K562 (cell line): Measurements from ENCODE around the gene CCDC33. TPM values are rescaled to one million over a fixed set of nuclear protein-coding genes. Genes with fewer than 3 reads are reported as not detected.

Experiments used
- CC2D1A ChIP-seq: fragments of 450-650 bp; IDR thresholded peaks from 2 replicates; pipeline ENCODE4 v1.6.1; 2017; ENCODE audit warnings: mild to moderate bottlenecking
- ETS2 ChIP-seq: IDR thresholded peaks from 2 replicates; pipeline ENCODE4 v1.6.1; 2016; ENCODE audit warnings: borderline replicate concordance, missing genetic modification characterization, mild to moderate bottlenecking, moderate library complexity, missing compliant biosample characterization; ENCODE audit not compliant: poor library complexity, severe bottlenecking
- FOXJ3 ChIP-seq: sonication (generic); formaldehyde crosslinking; IDR thresholded peaks from 2 replicates; pipeline ENCODE4 v1.4.0; 2020; ENCODE audit warnings: mild to moderate bottlenecking, missing genetic modification reagents
- FOXO4 ChIP-seq: fragments of 450-650 bp; formaldehyde crosslinking; IDR thresholded peaks from 2 replicates; pipeline ENCODE4 v1.4.0; 2020; ENCODE audit warnings: mild to moderate bottlenecking, moderate library complexity
- HBP1 ChIP-seq: fragments of 450-650 bp; formaldehyde crosslinking; IDR thresholded peaks from 2 replicates; pipeline ENCODE4 v1.4.0; 2022; ENCODE audit warnings: missing genetic modification characterization
- HNRNPL ChIP-seq: fragments of 200-400 bp; formaldehyde crosslinking; IDR thresholded peaks from 2 replicates; pipeline ENCODE4 v1.6.1; 2017; ENCODE audit warnings: low read depth, mild to moderate bottlenecking, low read length
- ILF3 ChIP-seq: fragments of 450-650 bp; IDR thresholded peaks from 2 replicates; pipeline ENCODE4 v1.6.1; 2018; ENCODE audit warnings: antibody characterized with exemption, mild to moderate bottlenecking, moderate library complexity, borderline replicate concordance
- L3MBTL2 ChIP-seq: fragments of 450-650 bp; IDR thresholded peaks from 2 replicates; pipeline ENCODE4 v1.6.1; 2016; ENCODE audit warnings: mild to moderate bottlenecking, moderate library complexity
- POLR2H ChIP-seq: IDR thresholded peaks from 2 replicates; pipeline ENCODE4 v1.6.1; 2016; ENCODE audit warnings: missing genetic modification characterization, low read depth, mild to moderate bottlenecking, control low read depth, missing compliant biosample characterization, moderate library complexity
- RBBP5 ChIP-seq: fragments of 200-600 bp; sonication (generic); IDR thresholded peaks from 2 replicates; pipeline ENCODE4 v1.6.1; 2012; ENCODE audit warnings: borderline replicate concordance, mild to moderate bottlenecking, low read length, control low read depth, inconsistent platforms; ENCODE audit not compliant: insufficient read depth, poor library complexity, severe bottlenecking
- SUPT5H ChIP-seq: fragments of 450-650 bp; IDR thresholded peaks from 2 replicates; pipeline ENCODE4 v1.6.1; 2016
- TAL1 ChIP-seq: fragments of 450-650 bp; IDR thresholded peaks from 2 replicates; pipeline ENCODE4 v1.6.1; 2016; ENCODE audit warnings: mild to moderate bottlenecking
- ZBTB33 ChIP-seq: sonication (generic); formaldehyde crosslinking; IDR thresholded peaks from 2 replicates; pipeline ENCODE4 v1.8.1; 2023; ENCODE audit warnings: mild to moderate bottlenecking, missing genetic modification reagents
- ZNF76 ChIP-seq: fragments of 250-450 bp; sonication (Bioruptor Pico); IDR thresholded peaks from 2 replicates; pipeline ENCODE4 v1.4.0; 2020; ENCODE audit warnings: mild to moderate bottlenecking, moderate library complexity, borderline replicate concordance
- ZNF780A ChIP-seq: fragments of 250-450 bp; sonication (Bioruptor Pico); IDR thresholded peaks from 2 replicates; pipeline ENCODE4 v1.5.0; 2021; ENCODE audit warnings: mild to moderate bottlenecking
- polyA plus RNA-seq, 8 experiments: library from polyadenylated mRNA; depleted of rRNA in 4 of 8; stranded (reverse) in 5 of 8; unstranded in 3 of 8; fragments of >200 nt; fragmentation: Nextera tagmentation in 2 of 8; fragmentation: Illumina TruSeq in 1 of 8; extraction: Ambion mirVana in 2 of 8; extraction: Trizol in 1 of 8; gene quantifications; 2 replicates each; pipeline versions ENCODE4 v1.2.1 to v1.2.3, GENCODE V29; 2011 to 2014; ENCODE audit warnings: inconsistent platforms in 1 of 8, missing spikeins in 1 of 8
- total RNA-seq, 7 experiments: library from RNA; depleted of rRNA in 6 of 7; stranded (reverse); fragments of >200 nt in 6 of 7; fragmentation: Illumina TruSeq in 2 of 7; extraction: Trizol in 2 of 7; gene quantifications; 2 replicates each; pipeline versions ENCODE4 v1.2.1 to v1.2.3, GENCODE V29; 2011 to 2021; ENCODE audit warnings: low replicate concordance in 1 of 7
- TF ChIP-seq, protein P1 (sequence below): fragments of 450-650 bp; IDR thresholded peaks from 2 replicates; pipeline ENCODE4 v1.7.1; 2018; ENCODE audit warnings: mild to moderate bottlenecking, low read depth; ENCODE audit not compliant: partially characterized antibody
- TF ChIP-seq, protein P2 (sequence below), 2 experiments: fragments of 200-800 bp in 1 of 2; sonication (Bioruptor generic) in 1 of 2; sonication (generic) in 1 of 2; formaldehyde crosslinking in 1 of 2; IDR thresholded peaks in 1 of 2; conservative IDR thresholded peaks in 1 of 2; 2 replicates each; pipeline versions ENCODE4 v1.5.0 to v1.6.1; 2016 to 2020; ENCODE audit warnings: missing compliant biosample characterization in 1 of 2, missing genetic modification characterization in 1 of 2, missing genetic modification reagents in 1 of 2

CCDC33 gene
- total and polyA plus RNA-seq, 9 of the 15 experiments (the other 6 are each of a cell fraction or from before 2014, with no cell fraction given) = 0.08 to 1.1 (median 0.15) TPM; not detected in 4

DNA sequence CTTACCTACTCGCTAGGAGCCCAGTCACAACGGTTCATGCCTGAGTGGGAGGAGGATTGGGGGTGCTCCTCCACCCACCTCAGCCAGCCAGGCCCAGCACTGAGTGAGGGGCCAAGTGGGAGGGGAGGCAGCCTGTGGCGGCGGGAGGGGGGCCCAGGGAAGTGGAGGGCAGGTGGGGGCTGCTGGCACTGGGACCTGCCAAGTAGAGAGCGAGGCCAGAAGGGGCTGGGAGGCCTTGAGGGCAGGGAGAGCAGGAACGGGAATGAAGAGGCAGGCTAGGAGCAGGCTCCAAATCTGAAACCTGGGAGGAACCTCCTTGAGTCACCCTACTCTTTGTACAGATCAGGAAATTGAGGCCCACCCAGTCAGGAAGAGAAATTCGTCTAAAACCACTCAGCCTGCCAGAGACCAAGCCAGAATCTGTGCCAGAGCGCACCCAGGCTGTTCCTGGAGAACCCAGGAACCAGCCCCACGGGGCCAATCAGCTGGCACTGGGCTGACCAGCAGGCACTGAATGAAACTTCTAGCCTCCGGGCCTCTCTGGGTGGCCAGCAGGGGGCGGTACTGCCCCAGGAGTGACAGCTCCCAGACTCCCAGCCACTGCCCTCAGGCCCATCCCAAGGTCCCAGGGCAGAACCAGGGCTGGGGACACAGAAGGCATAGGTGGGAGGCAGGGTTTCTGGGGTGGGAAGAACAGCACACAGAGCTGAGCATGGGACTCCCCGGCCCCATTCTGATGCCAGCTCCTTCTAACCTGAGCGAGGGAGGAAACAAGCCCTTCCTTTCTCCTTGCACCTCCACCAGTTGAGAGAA lies 146.1 kb downstream of the CCDC33 start (continued):
- TF ChIP-seq FOXO4 (CRISPR knock-in tag) = no peak
- TF ChIP-seq FOXJ3 (CRISPR knock-in tag) = no peak
- TF ChIP-seq RBBP5 = no peak
- TF ChIP-seq, protein P1, sequence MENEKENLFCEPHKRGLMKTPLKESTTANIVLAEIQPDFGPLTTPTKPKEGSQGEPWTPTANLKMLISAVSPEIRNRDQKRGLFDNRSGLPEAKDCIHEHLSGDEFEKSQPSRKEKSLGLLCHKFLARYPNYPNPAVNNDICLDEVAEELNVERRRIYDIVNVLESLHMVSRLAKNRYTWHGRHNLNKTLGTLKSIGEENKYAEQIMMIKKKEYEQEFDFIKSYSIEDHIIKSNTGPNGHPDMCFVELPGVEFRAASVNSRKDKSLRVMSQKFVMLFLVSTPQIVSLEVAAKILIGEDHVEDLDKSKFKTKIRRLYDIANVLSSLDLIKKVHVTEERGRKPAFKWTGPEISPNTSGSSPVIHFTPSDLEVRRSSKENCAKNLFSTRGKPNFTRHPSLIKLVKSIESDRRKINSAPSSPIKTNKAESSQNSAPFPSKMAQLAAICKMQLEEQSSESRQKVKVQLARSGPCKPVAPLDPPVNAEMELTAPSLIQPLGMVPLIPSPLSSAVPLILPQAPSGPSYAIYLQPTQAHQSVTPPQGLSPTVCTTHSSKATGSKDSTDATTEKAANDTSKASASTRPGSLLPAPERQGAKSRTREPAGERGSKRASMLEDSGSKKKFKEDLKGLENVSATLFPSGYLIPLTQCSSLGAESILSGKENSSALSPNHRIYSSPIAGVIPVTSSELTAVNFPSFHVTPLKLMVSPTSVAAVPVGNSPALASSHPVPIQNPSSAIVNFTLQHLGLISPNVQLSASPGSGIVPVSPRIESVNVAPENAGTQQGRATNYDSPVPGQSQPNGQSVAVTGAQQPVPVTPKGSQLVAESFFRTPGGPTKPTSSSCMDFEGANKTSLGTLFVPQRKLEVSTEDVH = no peak
- TF ChIP-seq ZNF780A (CRISPR knock-in tag) = no peak
- TF ChIP-seq, protein P2, sequence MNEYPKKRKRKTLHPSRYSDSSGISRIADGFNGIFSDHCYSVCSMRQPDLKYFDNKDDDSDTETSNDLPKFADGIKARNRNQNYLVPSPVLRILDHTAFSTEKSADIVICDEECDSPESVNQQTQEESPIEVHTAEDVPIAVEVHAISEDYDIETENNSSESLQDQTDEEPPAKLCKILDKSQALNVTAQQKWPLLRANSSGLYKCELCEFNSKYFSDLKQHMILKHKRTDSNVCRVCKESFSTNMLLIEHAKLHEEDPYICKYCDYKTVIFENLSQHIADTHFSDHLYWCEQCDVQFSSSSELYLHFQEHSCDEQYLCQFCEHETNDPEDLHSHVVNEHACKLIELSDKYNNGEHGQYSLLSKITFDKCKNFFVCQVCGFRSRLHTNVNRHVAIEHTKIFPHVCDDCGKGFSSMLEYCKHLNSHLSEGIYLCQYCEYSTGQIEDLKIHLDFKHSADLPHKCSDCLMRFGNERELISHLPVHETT (CRISPR knock-in tag; conservative IDR thresholded peaks at IDR 0.05 in 1 of 2, IDR thresholded peaks at IDR 0.05 in 1 of 2) = no peak
- peak; percentile 94 for TF ChIP-seq CC2D1A
- no peak for TF ChIP-seq SUPT5H
- TF ChIP-seq HBP1 (CRISPR knock-in tag) = no peak
- no peak for TF ChIP-seq POLR2H (tag)
- no peak for TF ChIP-seq TAL1
- peak; percentile 32; the same call in 1 of the 2 replicates for TF ChIP-seq ZNF76 (CRISPR knock-in tag)
- no peak for TF ChIP-seq ETS2 (tag)
- no peak for TF ChIP-seq ILF3
- TF ChIP-seq ZBTB33 (CRISPR knock-in tag) = no peak
- TF ChIP-seq HNRNPL = no peak
- TF ChIP-seq L3MBTL2 = no peak
